Panc1 (cell line): Measurements from ENCODE around the gene METTL25B. TPM values are rescaled to one million over a fixed set of nuclear protein-coding genes. Genes with fewer than 3 reads are reported as not detected.

Experiments used
- ATAC-seq: fragments of 200-7000 bp; cut with Tn5 transposase; 2 replicates; pipeline ENCODE4 v1.9.1; 2020; ENCODE audit warnings: mild to moderate bottlenecking, moderate library complexity
- BruUV-seq: library from RNA; stranded (reverse); fragments of 400-500 nt; replicated peaks from 2 replicates; lab custom pipeline; 2021; lab: Mats Ljungman, UMichigan
- CTCF ChIA-PET: fragments of 300-600 bp; sonication (Branson Sonifier 250); formaldehyde crosslinking; loops from one replicate; lab custom pipeline; 2022; ENCODE audit warnings: antibody characterized with exemption; lab: Charles Lee
- POLR2A ChIA-PET: fragments of 300-600 bp; sonication (Branson Sonifier 250); formaldehyde crosslinking; loops from one replicate; lab custom pipeline; 2022; ENCODE audit warnings: antibody characterized with exemption; lab: Charles Lee
- DNase-seq: peaks from one replicate; pipeline ENCODE4 v3.0.0-alpha.2; 2010; ENCODE audit warnings: low read depth, low spot score
- H3K27ac ChIP-seq: 2 replicates; pipeline ENCODE4 v1.5.1; 2011; ENCODE audit warnings: mild to moderate bottlenecking, low read length, inconsistent platforms
- H3K27me3 ChIP-seq: fragments of 200-500 bp; sonication (Bioruptor generic); 2 replicates; pipeline ENCODE4 v1.6.0; 2014; ENCODE audit warnings: low read length, inconsistent platforms; ENCODE audit not compliant: control insufficient read depth, insufficient read depth
- H3K36me3 ChIP-seq: fragments of 200-500 bp; sonication (Bioruptor generic); 2 replicates; pipeline ENCODE4 v1.5.1; 2014; ENCODE audit warnings: inconsistent platforms, mild to moderate bottlenecking, low read length, moderate library complexity; ENCODE audit not compliant: control insufficient read depth, insufficient read depth
- H3K4me1 ChIP-seq: 2 replicates; pipeline ENCODE4 v1.5.1; 2011; ENCODE audit warnings: inconsistent platforms, mild to moderate bottlenecking, low read length, moderate library complexity; ENCODE audit not compliant: control insufficient read depth, insufficient read depth
- H3K4me3 ChIP-seq, 2 experiments: 2 replicates each; pipeline ENCODE4 v1.5.1; 2011 to 2012; ENCODE audit warnings: low read depth in 2 of 2, low read length in 2 of 2, mild to moderate bottlenecking in 2 of 2, inconsistent platforms in 1 of 2, moderate library complexity in 1 of 2
- H3K9me3 ChIP-seq: fragments of 200-500 bp; sonication (Bioruptor generic); 2 replicates; pipeline ENCODE4 v1.5.1; 2014; ENCODE audit warnings: low read depth, mild to moderate bottlenecking, inconsistent platforms, low read length, moderate library complexity; ENCODE audit not compliant: control insufficient read depth, insufficient read depth
- POLR2AphosphoS5 ChIP-seq: IDR thresholded peaks from 2 replicates; pipeline ENCODE4 v1.6.1; 2012; ENCODE audit warnings: mild to moderate bottlenecking, low read depth, low read length, moderate library complexity
- REST ChIP-seq, 2 experiments: IDR thresholded peaks; 2 replicates each; pipeline ENCODE4 v1.6.1; 2011 to 2012; ENCODE audit warnings: low read depth in 2 of 2, control low read depth in 1 of 2, low read length in 1 of 2, mild to moderate bottlenecking in 1 of 2, moderate library complexity in 1 of 2; ENCODE audit not compliant: insufficient read depth in 1 of 2
- SIN3A ChIP-seq: IDR thresholded peaks from 2 replicates; pipeline ENCODE4 v1.6.1; 2012; ENCODE audit warnings: low read depth, mild to moderate bottlenecking, low read length, moderate library complexity, borderline replicate concordance; ENCODE audit not compliant: insufficient read depth
- TCF7L2 ChIP-seq: IDR thresholded peaks from 2 replicates; pipeline ENCODE4 v1.6.1; 2011; ENCODE audit warnings: mild to moderate bottlenecking, low read depth, low read length, inconsistent platforms
- in situ Hi-C: cut with HindIII; loops from 2 replicates; pipeline ENCODE4 v1.10.0; 2016; ENCODE audit warnings: low sequenced_read_pairs, low pct_unique_long_range_greater_than_20kb
- intact Hi-C: fragments of 100-400 bp; cut with micrococcal nuclease; formaldehyde crosslinking; loops from one replicate; pipeline ENCODE4 v1.10.0; 2022; ENCODE audit not compliant: unreplicated experiment
- total RNA-seq: library from RNA; stranded (reverse); gene quantifications from one replicate; pipeline ENCODE4 v1.2.1, GENCODE V29; 2021; ENCODE audit not compliant: unreplicated experiment
- TF ChIP-seq, protein P1 (sequence below): fragments of 450-650 bp; IDR thresholded peaks from 2 replicates; pipeline ENCODE4 v1.5.1; 2017; ENCODE audit warnings: mild to moderate bottlenecking

METTL25B gene
- total RNA-seq, 1 experiment from 2014 or later: 32.8 TPM

- no peak for DNase-seq
These were observed 777 bp upstream of the METTL25B start for GRCh38 chr1:156727492-156727891.

GRCh38 chr1:156728599-156729462 lies 562 bp downstream of the METTL25B start, which contains the start of gene ISG20L2:
Gene ISG20L2 (minus strand): TSS chr1:156728766. CDS start chr1:156727652, 1,114 bp downstream.
- DNase-seq (peak; percentile 91), ATAC-seq (peak; percentile 94)
- CTCF ChIA-PET: interaction anchor here (0.6 to 1.6 kb wide), 5 partner anchors 18 to 131 kb away, joined by 3 to 8 read pairs (median 4); partner anchors contain the start of gene INSRR
- TF ChIP-seq REST (IDR thresholded peaks at IDR 0.05; ENCODE audit: insufficient read depth in 1 of 2, low read depth in 2 of 2, low read length in 1 of 2) (no peak; a peak in 1 of 4 replicates), POLR2AphosphoS5 (peak; percentile 92), TCF7L2 (peak; percentile 64; the same call in 1 of the 2 replicates)
- TF ChIP-seq, protein P1, sequence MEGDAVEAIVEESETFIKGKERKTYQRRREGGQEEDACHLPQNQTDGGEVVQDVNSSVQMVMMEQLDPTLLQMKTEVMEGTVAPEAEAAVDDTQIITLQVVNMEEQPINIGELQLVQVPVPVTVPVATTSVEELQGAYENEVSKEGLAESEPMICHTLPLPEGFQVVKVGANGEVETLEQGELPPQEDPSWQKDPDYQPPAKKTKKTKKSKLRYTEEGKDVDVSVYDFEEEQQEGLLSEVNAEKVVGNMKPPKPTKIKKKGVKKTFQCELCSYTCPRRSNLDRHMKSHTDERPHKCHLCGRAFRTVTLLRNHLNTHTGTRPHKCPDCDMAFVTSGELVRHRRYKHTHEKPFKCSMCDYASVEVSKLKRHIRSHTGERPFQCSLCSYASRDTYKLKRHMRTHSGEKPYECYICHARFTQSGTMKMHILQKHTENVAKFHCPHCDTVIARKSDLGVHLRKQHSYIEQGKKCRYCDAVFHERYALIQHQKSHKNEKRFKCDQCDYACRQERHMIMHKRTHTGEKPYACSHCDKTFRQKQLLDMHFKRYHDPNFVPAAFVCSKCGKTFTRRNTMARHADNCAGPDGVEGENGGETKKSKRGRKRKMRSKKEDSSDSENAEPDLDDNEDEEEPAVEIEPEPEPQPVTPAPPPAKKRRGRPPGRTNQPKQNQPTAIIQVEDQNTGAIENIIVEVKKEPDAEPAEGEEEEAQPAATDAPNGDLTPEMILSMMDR: no peak
- H3K9me3 ChIP-seq: no peaks in the 10 kb centered on the region
- peak within 1 kb of the TSS; percentile 97 for H3K27ac ChIP-seq
- TSS peak; percentile 87 for BruUV-seq
- POLR2A ChIA-PET: interaction anchor here (0.7 to 1.9 kb wide), 8 partner anchors 12 to 156 kb away, joined by 3 to 6 read pairs (median 4); partner anchors contain the start of gene MRPL24
- in situ Hi-C loops: no loop called here
- peaks cover 5% of the 10 kb centered on the region for H3K36me3 ChIP-seq
- H3K27me3 ChIP-seq: no peaks in the 10 kb centered on the region
- intact Hi-C loops: no loop called here
- peak within 1 kb of the TSS; percentile 87 to 99 for H3K4me3 ChIP-seq
- H3K4me1 ChIP-seq: peaks cover 24% of the 10 kb centered on the region

More at GRCh38 chr1:156727492-156727891, 777 bp upstream of the METTL25B start:
- peak overlapping the region; percentile 97 for H3K27ac ChIP-seq
- intact Hi-C loops: loop anchor here (2.0 kb wide), 1 partner anchor 131 kb away; the partner anchor contains the start of gene INSRR
- in situ Hi-C loops: no loop called here
- H3K4me1 ChIP-seq: peaks cover 24% of the 10 kb centered on the region
- BruUV-seq: no TSS peak
- CTCF ChIA-PET: interaction anchor here (0.6 to 2.8 kb wide), 9 partner anchors 14 to 163 kb away, joined by 3 to 118 read pairs (median 3); partner anchors contain the start of genes CRABP2, INSRR and MRPL24
- H3K4me3 ChIP-seq: peak overlapping the region; percentile 87 to 99
- no peak for ATAC-seq
- no peaks in the 10 kb centered on the region for H3K27me3 ChIP-seq
- no peaks in the 10 kb centered on the region for H3K9me3 ChIP-seq
- POLR2A ChIA-PET: no interaction called here
- peaks cover 15% of the 10 kb centered on the region for H3K36me3 ChIP-seq
- TF ChIP-seq SIN3A (no peak), TCF7L2 (no peak), REST (IDR thresholded peaks at IDR 0.05; ENCODE audit: insufficient read depth in 1 of 2, low read depth in 2 of 2, low read length in 1 of 2) (no peak), POLR2AphosphoS5 (no peak)
- TF ChIP-seq, protein P1: no peak
